IMR-90 (cell line): ENCODE measurements around the gene TMEM271. TPM values are rescaled to one million over a fixed set of nuclear protein-coding genes. Genes with fewer than 3 reads are reported as not detected.

Experiments
- ATAC-seq: fragments of 200-7000 bp; cut with Tn5 transposase; 2 replicates; pipeline ENCODE4 v1.9.1; 2020; ENCODE audit warnings: low read depth, mild to moderate bottlenecking, moderate library complexity
- BruUV-seq: library from RNA; stranded (reverse); fragments of 400-500 nt; replicated peaks from 2 replicates; lab custom pipeline; 2021; lab: Mats Ljungman, UMichigan
- CTCF ChIA-PET: fragments of 300-600 bp; formaldehyde crosslinking; extraction: SDS; loops from one replicate; lab custom pipeline; 2021; ENCODE audit warnings: antibody characterized with exemption; lab: Yijun Ruan, JAX
- POLR2A ChIA-PET: fragments of 300-600 bp; sonication (Branson Sonifier 250); formaldehyde crosslinking; loops from one replicate; lab custom pipeline; 2022; ENCODE audit warnings: antibody characterized with exemption; ENCODE audit not compliant: unreplicated experiment; lab: Charles Lee
- DNase-seq: peaks from one replicate; pipeline ENCODE4 v3.0.0; 2013
- H2AFZ ChIP-seq: replicated peaks from 2 replicates; pipeline ENCODE3; 2013; ENCODE audit warnings: low read length, mild to moderate bottlenecking; ENCODE audit not compliant: poor library complexity
- H2AK5ac ChIP-seq: 2 replicates; pipeline ENCODE4 v1.6.1; 2013; ENCODE audit warnings: low read depth, low read length, inconsistent platforms
- H2AK9ac ChIP-seq: replicated peaks from 2 replicates; pipeline ENCODE3; 2013; ENCODE audit warnings: mild to moderate bottlenecking, low read depth, low read length, moderate library complexity; ENCODE audit not compliant: poor library complexity
- H2BK120ac ChIP-seq: 2 replicates; pipeline ENCODE4 v1.6.1; 2013; ENCODE audit warnings: low read depth, low read length, inconsistent platforms
- H2BK15ac ChIP-seq: 3 replicates; pipeline ENCODE4 v1.6.1; 2013; ENCODE audit warnings: low read depth, low read length, inconsistent platforms
- H2BK20ac ChIP-seq: 2 replicates; pipeline ENCODE4 v1.6.1; 2013; ENCODE audit warnings: low read depth, mild to moderate bottlenecking, inconsistent platforms, low read length, moderate library complexity
- H2BK5ac ChIP-seq: 2 replicates; pipeline ENCODE4 v1.6.1; 2013; ENCODE audit warnings: mild to moderate bottlenecking, low read depth, low read length, inconsistent platforms; ENCODE audit not compliant: poor library complexity, severe bottlenecking
- H3K14ac ChIP-seq: replicated peaks from 2 replicates; pipeline ENCODE4 v1.6.1; 2013; ENCODE audit warnings: low read depth, low read length, inconsistent platforms
- H3K18ac ChIP-seq: 2 replicates; pipeline ENCODE4 v1.6.1; 2013; ENCODE audit warnings: low read depth, low read length, control low read depth
- H3K23ac ChIP-seq: 2 replicates; pipeline ENCODE4 v1.6.1; 2013; ENCODE audit warnings: low read depth, low read length, inconsistent platforms
- H3K27ac ChIP-seq: 2 replicates; pipeline ENCODE4 v1.5.1; 2013; ENCODE audit warnings: mild to moderate bottlenecking, control low read depth, low read length; ENCODE audit not compliant: insufficient read depth
- H3K27me3 ChIP-seq: 2 replicates; pipeline ENCODE4 v1.6.1; 2013; ENCODE audit warnings: low read length; ENCODE audit not compliant: control insufficient read depth, insufficient read depth
- H3K36me3 ChIP-seq: 2 replicates; pipeline ENCODE4 v1.6.1; 2013; ENCODE audit warnings: low read length, mixed read lengths; ENCODE audit not compliant: control insufficient read depth, insufficient read depth
- H3K4ac ChIP-seq: 2 replicates; pipeline ENCODE4 v1.6.1; 2013; ENCODE audit warnings: low read depth, low read length, inconsistent platforms
- H3K4me1 ChIP-seq: 2 replicates; pipeline ENCODE4 v1.6.1; 2013; ENCODE audit warnings: low read length, mixed read lengths; ENCODE audit not compliant: control insufficient read depth, insufficient read depth
- H3K4me2 ChIP-seq: 2 replicates; pipeline ENCODE4 v1.6.1; 2013; ENCODE audit warnings: low read depth, mild to moderate bottlenecking, control low read depth, low read length, moderate library complexity
- H3K4me3 ChIP-seq: 2 replicates; pipeline ENCODE4 v1.5.1; 2013; ENCODE audit warnings: low read depth, mild to moderate bottlenecking, control low read depth, low read length, moderate library complexity; ENCODE audit not compliant: insufficient read depth
- H3K56ac ChIP-seq: 2 replicates; pipeline ENCODE4 v1.6.1; 2013; ENCODE audit warnings: low read length, inconsistent platforms; ENCODE audit not compliant: insufficient read depth; ENCODE audit errors: extremely low read depth
- H3K79me1 ChIP-seq, 2 experiments: 2 replicates each; pipeline ENCODE4 v1.6.1; 2013; ENCODE audit warnings: low read length in 2 of 2, inconsistent platforms in 1 of 2, low read depth in 1 of 2
- H3K9ac ChIP-seq: 2 replicates; pipeline ENCODE4 v1.6.1; 2013; ENCODE audit warnings: low read depth, low read length, control low read depth
- H3K9me1 ChIP-seq: 2 replicates; pipeline ENCODE4 v1.6.1; 2013; ENCODE audit warnings: low read length, inconsistent platforms; ENCODE audit not compliant: insufficient read depth
- H3K9me3 ChIP-seq: 2 replicates; pipeline ENCODE4 v1.6.1; 2013; ENCODE audit warnings: low read length; ENCODE audit not compliant: control insufficient read depth, insufficient read depth
- H4K20me1 ChIP-seq: 2 replicates; pipeline ENCODE4 v1.6.1; 2013; ENCODE audit warnings: low read length, inconsistent platforms; ENCODE audit not compliant: insufficient read depth
- H4K5ac ChIP-seq: 2 replicates; pipeline ENCODE4 v1.6.1; 2013; ENCODE audit warnings: mild to moderate bottlenecking, low read depth, low read length, control low read depth
- H4K8ac ChIP-seq, 2 experiments: 2 replicates each; pipeline ENCODE4 v1.6.1; 2013; ENCODE audit warnings: low read depth in 2 of 2, low read length in 2 of 2, control low read depth in 1 of 2, inconsistent platforms in 1 of 2
- H4K91ac ChIP-seq: 2 replicates; pipeline ENCODE4 v1.6.1; 2013; ENCODE audit warnings: low read depth, low read length, inconsistent platforms; ENCODE audit not compliant: insufficient read depth
- BHLHE40 ChIP-seq: fragments of 150-350 bp; IDR thresholded peaks from 2 replicates; pipeline ENCODE4 v1.6.1; 2016; ENCODE audit warnings: mild to moderate bottlenecking, low read depth, low read length
- CEBPB ChIP-seq: IDR thresholded peaks from 2 replicates; pipeline ENCODE4 v1.6.1; 2012; ENCODE audit warnings: low read depth, low read length, improper control_type of control experiment
- CHD1 ChIP-seq: IDR thresholded peaks from 2 replicates; pipeline ENCODE4 v1.6.1; 2012; ENCODE audit warnings: low read depth, low read length, improper control_type of control experiment
- FOS ChIP-seq: fragments of 150-350 bp; IDR thresholded peaks from 2 replicates; pipeline ENCODE4 v1.6.1; 2016; ENCODE audit warnings: low read depth, low read length
- MAFK ChIP-seq: IDR thresholded peaks from 2 replicates; pipeline ENCODE4 v1.6.1; 2012; ENCODE audit warnings: low read depth, low read length, improper control_type of control experiment
- MXI1 ChIP-seq: IDR thresholded peaks from 2 replicates; pipeline ENCODE4 v1.6.1; 2012; ENCODE audit warnings: low read depth, mild to moderate bottlenecking, low read length, moderate library complexity, borderline replicate concordance
- POLR2A ChIP-seq: IDR thresholded peaks from 2 replicates; pipeline ENCODE4 v1.6.1; 2012; ENCODE audit warnings: mild to moderate bottlenecking, low read depth, low read length
- RAD21 ChIP-seq: IDR thresholded peaks from 2 replicates; pipeline ENCODE4 v1.6.1; 2012; ENCODE audit warnings: low read length, improper control_type of control experiment
- RCOR1 ChIP-seq: IDR thresholded peaks from 2 replicates; pipeline ENCODE4 v1.6.1; 2012; ENCODE audit warnings: mild to moderate bottlenecking, low read length, improper control_type of control experiment; ENCODE audit not compliant: insufficient replicate concordance
- RFX5 ChIP-seq: IDR thresholded peaks from 2 replicates; pipeline ENCODE4 v1.8.0; 2012; ENCODE audit warnings: low read depth, mild to moderate bottlenecking, low read length, moderate library complexity
- USF2 ChIP-seq: fragments of 150-350 bp; IDR thresholded peaks from 2 replicates; pipeline ENCODE4 v1.6.1; 2017; ENCODE audit warnings: mild to moderate bottlenecking, antibody characterized with exemption, low read length, low read depth
- WGBS, 2 experiments: methylation state at CpG; one replicate each; pipeline versions ENCODE4 v1.1.5 to v1.1.7; 2013; ENCODE audit warnings: missing lambda C conversion rate in 2 of 2; ENCODE audit not compliant: insufficient read length in 1 of 2; ENCODE audit errors: extremely low coverage in 2 of 2; 5-methylcytosine and 5-hydroxymethylcytosine counted together
- dilution Hi-C: fragments of 300-500 bp; cut with HindIII; formaldehyde crosslinking; loops from one replicate; pipeline ENCODE4 v1.14.3; 2018; ENCODE audit warnings: low sequenced_read_pairs; ENCODE audit not compliant: unreplicated experiment
- in situ Hi-C: fragments of 300-500 bp; cut with MboI; formaldehyde crosslinking; loops from 3 replicates; pipeline ENCODE4 v1.14.3; 2019; ENCODE audit warnings: low sequenced_read_pairs, inconsistent platforms, mixed read lengths
- intact Hi-C: fragments of 100-400 bp; cut with micrococcal nuclease; formaldehyde crosslinking; loops from 2 replicates; pipeline ENCODE4 v1.10.0; 2022
- polyA plus RNA-seq, 3 experiments: library from polyadenylated mRNA; depleted of rRNA; stranded (reverse); fragments of >200 nt; gene quantifications; 2 replicates each; pipeline ENCODE4 v1.2.3, GENCODE V29; 2012; ENCODE audit warnings: low replicate concordance in 1 of 3
- total RNA-seq: library from RNA; depleted of rRNA; stranded (reverse); fragments of >200 nt; gene quantifications from 2 replicates; pipeline ENCODE4 v1.2.3, GENCODE V29; 2012
- TF ChIP-seq, protein P1 (sequence below): conservative IDR thresholded peaks from 2 replicates; pipeline ENCODE4 v1.5.1; 2012; ENCODE audit warnings: mild to moderate bottlenecking, low read depth, low read length, improper control_type of control experiment

TMEM271 gene
- total and polyA plus RNA-seq, 2 of the 4 experiments (the other 2 are of a cell fraction) = not detected

DNA sequence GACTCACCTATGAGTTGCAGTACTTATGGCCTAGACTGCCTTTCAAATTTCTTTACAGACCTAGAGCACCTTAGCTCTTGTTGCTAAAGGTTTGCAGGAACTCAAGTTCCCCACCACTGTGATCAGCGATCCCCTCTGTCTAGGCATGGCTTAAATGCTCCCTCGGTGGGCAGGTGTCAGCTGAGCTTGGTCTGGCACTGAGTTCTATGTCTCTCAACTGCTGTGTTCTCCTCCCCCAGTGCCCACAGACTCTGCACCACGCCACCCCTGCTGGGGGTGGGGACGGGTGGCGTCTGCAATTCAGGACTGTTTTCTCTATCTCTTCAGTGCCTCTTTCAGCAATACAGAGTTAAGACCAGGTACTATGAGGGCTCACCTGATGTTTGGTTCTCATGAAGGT is 30.5 kb downstream of the TMEM271 start:
- 70% methylated on average over 2 of the region's 5 CpGs; no CpG with 5 or more reads in 1 of the 2 experiments for WGBS, 2 experiments
- H2AK9ac ChIP-seq = no peak overlapping the region
- H4K8ac ChIP-seq = no peak overlapping the region
- no peak overlapping the region for H3K23ac ChIP-seq
- dilution Hi-C loops (no loop called here), intact Hi-C loops (no loop called here), in situ Hi-C loops (no loop called here)
- no peak overlapping the region for H3K14ac ChIP-seq
- no TSS peak for BruUV-seq
- no peak overlapping the region for H2BK20ac ChIP-seq
- no peak overlapping the region for H3K4ac ChIP-seq
- H3K9ac ChIP-seq = no peak overlapping the region
- TF ChIP-seq RCOR1 (no peak), CEBPB (no peak), USF2 (no peak), FOS (no peak), CHD1 (no peak), MAFK (no peak), POLR2A (no peak), RAD21 (no peak), RFX5 (no peak), BHLHE40 (no peak), MXI1 (no peak)
- TF ChIP-seq, protein P1, sequence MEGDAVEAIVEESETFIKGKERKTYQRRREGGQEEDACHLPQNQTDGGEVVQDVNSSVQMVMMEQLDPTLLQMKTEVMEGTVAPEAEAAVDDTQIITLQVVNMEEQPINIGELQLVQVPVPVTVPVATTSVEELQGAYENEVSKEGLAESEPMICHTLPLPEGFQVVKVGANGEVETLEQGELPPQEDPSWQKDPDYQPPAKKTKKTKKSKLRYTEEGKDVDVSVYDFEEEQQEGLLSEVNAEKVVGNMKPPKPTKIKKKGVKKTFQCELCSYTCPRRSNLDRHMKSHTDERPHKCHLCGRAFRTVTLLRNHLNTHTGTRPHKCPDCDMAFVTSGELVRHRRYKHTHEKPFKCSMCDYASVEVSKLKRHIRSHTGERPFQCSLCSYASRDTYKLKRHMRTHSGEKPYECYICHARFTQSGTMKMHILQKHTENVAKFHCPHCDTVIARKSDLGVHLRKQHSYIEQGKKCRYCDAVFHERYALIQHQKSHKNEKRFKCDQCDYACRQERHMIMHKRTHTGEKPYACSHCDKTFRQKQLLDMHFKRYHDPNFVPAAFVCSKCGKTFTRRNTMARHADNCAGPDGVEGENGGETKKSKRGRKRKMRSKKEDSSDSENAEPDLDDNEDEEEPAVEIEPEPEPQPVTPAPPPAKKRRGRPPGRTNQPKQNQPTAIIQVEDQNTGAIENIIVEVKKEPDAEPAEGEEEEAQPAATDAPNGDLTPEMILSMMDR = no peak
- no peak overlapping the region for H3K56ac ChIP-seq
- no peaks in the 10 kb centered on the region for H3K9me3 ChIP-seq
- H3K27me3 ChIP-seq = no peaks in the 10 kb centered on the region
- H3K36me3 ChIP-seq = no peaks in the 10 kb centered on the region
- no peaks in the 10 kb centered on the region for H3K4me1 ChIP-seq
- H3K4me3 ChIP-seq = no peak overlapping the region
- H2AK5ac ChIP-seq = no peak overlapping the region
- H2AFZ ChIP-seq = no peak overlapping the region
- H2BK120ac ChIP-seq = no peak overlapping the region
- no peak overlapping the region for H3K4me2 ChIP-seq
- no peak overlapping the region for H4K91ac ChIP-seq
- DNase-seq = no peak
- no peak for ATAC-seq
- POLR2A ChIA-PET = no interaction called here
- H3K18ac ChIP-seq = no peak overlapping the region
- H4K20me1 ChIP-seq = no peaks in the 10 kb centered on the region
- no peaks in the 10 kb centered on the region for H3K79me1 ChIP-seq
- H2BK15ac ChIP-seq = no peak overlapping the region
- H3K27ac ChIP-seq = no peak overlapping the region
- H4K5ac ChIP-seq = no peak overlapping the region
- H2BK5ac ChIP-seq = no peak overlapping the region
- H3K9me1 ChIP-seq = no peaks in the 10 kb centered on the region
- CTCF ChIA-PET = no interaction called here
